Measurements from ENCODE around the gene UTP11.
"Not testable (repeated sequence)": the region's sequence is repeated elsewhere in the genome, so short reads cannot be mapped to it uniquely, and the experiment has no call there.

GRCh38 chr1:37964106-37964505, 48.4 kb upstream of the UTP11 start:
- TF ChIP-seq POLR2AphosphoS5 (IDR thresholded peaks at IDR 0.05; ENCODE audit: low read depth, low read length); TAF1 (IDR thresholded peaks at IDR 0.05; ENCODE audit: borderline replicate concordance, low read depth, low read length); POLR2A (IDR thresholded peaks at IDR 0.05; ENCODE audit: low read depth, low read length): not testable (repeated sequence)

Data from GM12892 (cell line).